ENCODE results near the gene SLC39A9.

Gene SLC39A9

GRCh38 chr14:69501423-69501838 is 102.9 kb downstream of the SLC39A9 start:
- TF ChIP-seq POLR2A (IDR thresholded peaks at IDR 0.05; ENCODE audit: low read depth, low read length) = no peak
- no peak for TF ChIP-seq POLR2AphosphoS5 (IDR thresholded peaks at IDR 0.05; ENCODE audit: low read depth, low read length)
- TF ChIP-seq PAX5 (IDR thresholded peaks at IDR 0.05; ENCODE audit: insufficient read depth, low read length, severe bottlenecking) = no peak
- no peak for TF ChIP-seq SPI1 (IDR thresholded peaks at IDR 0.05; ENCODE audit: low read depth, low read length)
- no peak for TF ChIP-seq POU2F2 (IDR thresholded peaks at IDR 0.05; ENCODE audit: low read depth, low read length)
- no peak for TF ChIP-seq TAF1 (IDR thresholded peaks at IDR 0.05; ENCODE audit: low read depth, low read length)
- DNase-seq (ENCODE audit: insufficient read length, low spot score) = no peak
- no peak for FAIRE-seq

GRCh38 chr14:69504775-69505174 is 106.3 kb downstream of the SLC39A9 start:
- TF ChIP-seq POLR2A (IDR thresholded peaks at IDR 0.05; ENCODE audit: low read depth, low read length) (no peak), POU2F2 (IDR thresholded peaks at IDR 0.05; ENCODE audit: low read depth, low read length) (no peak), POLR2AphosphoS5 (IDR thresholded peaks at IDR 0.05; ENCODE audit: low read depth, low read length) (no peak), SPI1 (IDR thresholded peaks at IDR 0.05; ENCODE audit: low read depth, low read length) (no peak), PAX5 (IDR thresholded peaks at IDR 0.05; ENCODE audit: insufficient read depth, low read length, severe bottlenecking) (no peak), TAF1 (IDR thresholded peaks at IDR 0.05; ENCODE audit: low read depth, low read length) (no peak)
- DNase-seq (ENCODE audit: insufficient read length, low spot score) (no peak), FAIRE-seq (no peak)

- FAIRE-seq (no peak), DNase-seq (ENCODE audit: insufficient read length, low spot score) (no peak)
- TF ChIP-seq PAX5 (IDR thresholded peaks at IDR 0.05; ENCODE audit: insufficient read depth, low read length, severe bottlenecking) (no peak), POLR2A (IDR thresholded peaks at IDR 0.05; ENCODE audit: low read depth, low read length) (no peak), POU2F2 (IDR thresholded peaks at IDR 0.05; ENCODE audit: low read depth, low read length) (no peak), TAF1 (IDR thresholded peaks at IDR 0.05; ENCODE audit: low read depth, low read length) (no peak), POLR2AphosphoS5 (IDR thresholded peaks at IDR 0.05; ENCODE audit: low read depth, low read length) (no peak)
These were observed 107.1 kb downstream of the SLC39A9 start for GRCh38 chr14:69505338-69506240.

GRCh38 chr14:69506241-69506595 is 107.7 kb downstream of the SLC39A9 start:
- no peak for DNase-seq (ENCODE audit: insufficient read length, low spot score)
- FAIRE-seq = no peak
- no peak for TF ChIP-seq SPI1 (IDR thresholded peaks at IDR 0.05; ENCODE audit: low read depth, low read length)
- TF ChIP-seq POLR2A (IDR thresholded peaks at IDR 0.05; ENCODE audit: low read depth, low read length) = no peak
- no peak for TF ChIP-seq PAX5 (IDR thresholded peaks at IDR 0.05; ENCODE audit: insufficient read depth, low read length, severe bottlenecking)
- no peak for TF ChIP-seq POLR2AphosphoS5 (IDR thresholded peaks at IDR 0.05; ENCODE audit: low read depth, low read length)
- TF ChIP-seq POU2F2 (IDR thresholded peaks at IDR 0.05; ENCODE audit: low read depth, low read length) = no peak
- no peak for TF ChIP-seq TAF1 (IDR thresholded peaks at IDR 0.05; ENCODE audit: low read depth, low read length)
